ENCODE measurements around the gene GSTK1. TPM values are rescaled to one million over a fixed set of nuclear protein-coding genes. Genes with fewer than 3 reads are reported as not detected.
"Not testable (repeated sequence)": the region's sequence is repeated elsewhere in the genome, so short reads cannot be mapped to it uniquely, and the experiment has no call there.

Gene GSTK1
- 100 to 1,000 TPM in 2 of 8 experiments, 10 to 100 TPM in 6; 18.0 to 189 (median 46.9) TPM for total RNA-seq

- in situ Hi-C loops (cut with MboI; ENCODE audit: low pct_unique_long_range_greater_than_20kb in 2 of 9, low sequenced_read_pairs in 9 of 9, unreplicated experiment in 9 of 9), result no loop called here
- peak within 1 kb of the TSS; percentile 41 to 75 (median 46) for H3K4me3 ChIP-seq
- WGBS, 10 experiments, result 0 to 40% (median 10%) methylated on average over 1 to 13 of the region's 48 CpGs; no CpG with 5 or more reads in 2 of the 10 experiments
- peaks cover 3 to 4% of the 10 kb centered on the region in 2 donors for H3K4me1 ChIP-seq (replicated peaks in 1 of 2)
- peak; percentile 97 to 99 (median 98) for ATAC-seq (replicated peaks in 6 of 8)
- H3K27ac ChIP-seq, result peak within 1 kb of the TSS in 1 of 2 donors; percentile 32
Observed at GRCh38 chr7:143263266-143264195, at the start of gene GSTK1. Gene GSTK1, plus strand, starts transcription at chr7:143263441. Its CDS starts 73 bp downstream, at chr7:143263514.

- H3K4me1 ChIP-seq (replicated peaks in 1 of 2); H3K4me3 ChIP-seq; H3K27ac ChIP-seq; ATAC-seq (replicated peaks in 6 of 8): not testable (repeated sequence)
- WGBS, 10 experiments, result 20 to 100% (median 67%) methylated on average over 1 to 3 of the region's 4 CpGs; no CpG with 5 or more reads in 2 of the 10 experiments
- in situ Hi-C loops (cut with MboI; ENCODE audit: low pct_unique_long_range_greater_than_20kb in 2 of 9, low sequenced_read_pairs in 9 of 9, unreplicated experiment in 9 of 9), result loop anchor here (5.0 to 25.0 kb wide), 6 partner anchors 199 to 576 kb away; partner anchors contain the start of gene EPHB6 (in 5 of the 9)
Observed at GRCh38 chr7:143213478-143213877, 49.8 kb upstream of the GSTK1 start.

GRCh38 chr7:143214789-143215679, 48.2 kb upstream of the GSTK1 start:
- Histone ChIP-seq H3K4me1 (replicated peaks in 1 of 2) (no peaks in the 10 kb centered on the region), H3K4me3 (no peak overlapping the region), H3K27ac (no peak overlapping the region)
- peak; percentile 45 to 87 (median 60) for ATAC-seq (replicated peaks in 6 of 8)
- 0 to 34% (median 18%) methylated on average over 3 to 8 of the region's 8 CpGs; no CpG with 5 or more reads in 2 of the 10 experiments for WGBS, 10 experiments
- in situ Hi-C loops (cut with MboI; ENCODE audit: low pct_unique_long_range_greater_than_20kb in 2 of 9, low sequenced_read_pairs in 9 of 9, unreplicated experiment in 9 of 9), result loop anchor here (5.0 to 25.0 kb wide), 6 partner anchors 200 to 578 kb away; partner anchors contain the start of gene EPHB6 (in 5 of the 9)

GRCh38 chr7:143216151-143216550, 47.1 kb upstream of the GSTK1 start:
- ATAC-seq (replicated peaks in 6 of 8), result peak in 1 of 8 experiments; percentile 53
- in situ Hi-C loops (cut with MboI; ENCODE audit: low pct_unique_long_range_greater_than_20kb in 2 of 9, low sequenced_read_pairs in 9 of 9, unreplicated experiment in 9 of 9), result loop anchor here (10.0 to 25.0 kb wide), 5 partner anchors 201 to 579 kb away; partner anchors contain the start of gene EPHB6 (in 5 of the 9)
- Histone ChIP-seq H3K4me3 (no peak overlapping the region), H3K4me1 (replicated peaks in 1 of 2) (no peaks in the 10 kb centered on the region), H3K27ac (no peak overlapping the region)
- 40 to 100% (median 85%) methylated on average over 1 to 6 of the region's 6 CpGs for WGBS, 10 experiments

DNA sequence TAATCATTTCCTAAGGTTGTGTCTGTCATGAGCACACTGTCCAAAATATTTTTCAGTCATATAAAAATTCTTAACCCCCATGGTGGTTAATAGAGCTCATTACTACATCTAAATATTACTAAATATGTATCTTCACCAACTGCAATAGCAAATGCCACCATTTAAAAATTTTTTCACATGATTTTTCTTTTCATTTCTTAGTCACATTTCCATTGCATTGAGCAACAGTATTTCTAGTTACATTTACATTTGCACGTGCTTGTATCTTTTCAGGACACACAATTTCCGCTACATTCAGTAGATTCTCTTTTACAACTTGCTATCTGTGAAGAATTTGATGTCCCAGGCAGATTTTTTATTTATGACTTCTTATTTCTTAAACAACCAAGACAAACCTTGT, 46.6 kb upstream of the GSTK1 start:
- H3K27ac ChIP-seq, result no peak overlapping the region
- 38 to 100% (median 87%) methylated on average over 2 of the region's 2 CpGs; no CpG with 5 or more reads in 1 of the 10 experiments for WGBS, 10 experiments
- no peak for ATAC-seq (replicated peaks in 6 of 8)
- no peak overlapping the region for H3K4me3 ChIP-seq
- no peaks in the 10 kb centered on the region for H3K4me1 ChIP-seq (replicated peaks in 1 of 2)
- in situ Hi-C loops (cut with MboI; ENCODE audit: low pct_unique_long_range_greater_than_20kb in 2 of 9, low sequenced_read_pairs in 9 of 9, unreplicated experiment in 9 of 9), result loop anchor here (10.0 to 25.0 kb wide), 5 partner anchors 202 to 579 kb away; partner anchors contain the start of gene EPHB6 (in 5 of the 9)

GRCh38 chr7:143217806-143218205, 45.4 kb upstream of the GSTK1 start:
- Histone ChIP-seq H3K4me3 (no peak overlapping the region), H3K4me1 (replicated peaks in 1 of 2) (no peaks in the 10 kb centered on the region), H3K27ac (no peak overlapping the region)
- in situ Hi-C loops (cut with MboI; ENCODE audit: low pct_unique_long_range_greater_than_20kb in 2 of 9, low sequenced_read_pairs in 9 of 9, unreplicated experiment in 9 of 9), result loop anchor here (10.0 to 25.0 kb wide), 5 partner anchors 203 to 581 kb away; partner anchors contain the start of gene EPHB6 (in 5 of the 9)
- no peak for ATAC-seq (replicated peaks in 6 of 8)
- 20 to 100% (median 56%) methylated on average over 1 to 2 of the region's 2 CpGs; no CpG with 5 or more reads in 4 of the 10 experiments for WGBS, 10 experiments

DNA sequence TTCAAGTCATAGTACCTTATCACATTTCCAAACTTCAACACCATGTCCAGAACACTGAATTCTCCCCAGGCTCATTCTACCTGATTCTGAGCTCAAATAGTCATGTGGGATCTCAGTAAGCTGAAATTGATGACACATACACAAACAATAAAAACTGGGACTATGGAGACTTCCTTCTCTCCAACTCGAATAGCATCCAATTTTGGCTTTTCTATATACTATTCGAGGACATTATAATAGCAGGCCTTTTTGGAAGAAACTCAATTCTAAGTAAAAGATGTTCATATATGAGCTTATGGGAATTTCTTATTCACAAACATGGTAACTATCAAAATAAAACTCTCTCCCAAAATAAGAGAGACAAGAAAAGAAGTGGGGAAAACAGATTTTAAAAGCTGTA, 42.0 kb upstream of the GSTK1 start:
- in situ Hi-C loops (cut with MboI; ENCODE audit: low pct_unique_long_range_greater_than_20kb in 2 of 9, low sequenced_read_pairs in 9 of 9, unreplicated experiment in 9 of 9), result loop anchor here in 7 of 9 experiments (25.0 kb wide), 3 partner anchors 209 to 584 kb away; partner anchors contain the start of gene EPHB6 (in 5 of the 7)
- Histone ChIP-seq H3K4me3 (no peak overlapping the region), H3K4me1 (replicated peaks in 1 of 2) (no peaks in the 10 kb centered on the region), H3K27ac (no peak overlapping the region)
- ATAC-seq (replicated peaks in 6 of 8), result no peak
- WGBS, 10 experiments, result 3 to 76% (median 44%) methylated on average over 2 of the region's 2 CpGs; no CpG with 5 or more reads in 2 of the 10 experiments

- in situ Hi-C loops (cut with MboI; ENCODE audit: low pct_unique_long_range_greater_than_20kb in 2 of 9, low sequenced_read_pairs in 9 of 9, unreplicated experiment in 9 of 9), result loop anchor here in 7 of 9 experiments (25.0 kb wide), 3 partner anchors 209 to 584 kb away; partner anchors contain the start of gene EPHB6 (in 5 of the 7)
- no peak for ATAC-seq (replicated peaks in 6 of 8)
- 47 to 93% (median 60%) methylated on average over 1 to 3 of the region's 3 CpGs for WGBS, 10 experiments
Observed at GRCh38 chr7:143221737-143222136, 41.5 kb upstream of the GSTK1 start, which contains the start of gene TAS2R40. Gene TAS2R40, plus strand, starts transcription at chr7:143222037. Its CDS starts 42 bp downstream, at chr7:143222079.

GRCh38 chr7:143222782-143223181, 40.5 kb upstream of the GSTK1 start:
- ATAC-seq (replicated peaks in 6 of 8), result no peak
- no peak overlapping the region for H3K27ac ChIP-seq
- in situ Hi-C loops (cut with MboI; ENCODE audit: low pct_unique_long_range_greater_than_20kb in 2 of 9, low sequenced_read_pairs in 9 of 9, unreplicated experiment in 9 of 9), result loop anchor here in 7 of 9 experiments (25.0 kb wide), 3 partner anchors 210 to 585 kb away; partner anchors contain the start of gene EPHB6 (in 5 of the 7)
- no peak overlapping the region for H3K4me3 ChIP-seq
- WGBS, 10 experiments, result 5 to 100% (median 59%) methylated on average over 2 to 6 of the region's 7 CpGs; no CpG with 5 or more reads in 2 of the 10 experiments
- H3K4me1 ChIP-seq (replicated peaks in 1 of 2), result no peaks in the 10 kb centered on the region

More at GRCh38 chr7:143221737-143222136, 41.5 kb upstream of the GSTK1 start, which contains the start of gene TAS2R40:
- no peak within 1 kb of the TSS for H3K4me3 ChIP-seq
- no peak within 1 kb of the TSS for H3K27ac ChIP-seq
- no peaks in the 10 kb centered on the region for H3K4me1 ChIP-seq (replicated peaks in 1 of 2)

GRCh38 chr7:143223784-143224183, 39.5 kb upstream of the GSTK1 start:
- no peak overlapping the region for H3K4me3 ChIP-seq
- WGBS, 10 experiments, result 0 to 92% (median 63%) methylated on average over 1 to 4 of the region's 4 CpGs; no CpG with 5 or more reads in 1 of the 10 experiments
- ATAC-seq (replicated peaks in 6 of 8), result no peak
- in situ Hi-C loops (cut with MboI; ENCODE audit: low pct_unique_long_range_greater_than_20kb in 2 of 9, low sequenced_read_pairs in 9 of 9, unreplicated experiment in 9 of 9), result loop anchor here in 7 of 9 experiments (25.0 kb wide), 3 partner anchors 211 to 586 kb away; partner anchors contain the start of gene EPHB6 (in 5 of the 7)
- no peak overlapping the region for H3K27ac ChIP-seq
- peaks cover 0 to under 1% of the 10 kb centered on the region in 2 donors for H3K4me1 ChIP-seq (replicated peaks in 1 of 2)

- Histone ChIP-seq H3K4me1 (replicated peaks in 1 of 2) (peaks cover 5 to 11% of the 10 kb centered on the region in 2 donors), H3K4me3 (no peak overlapping the region), H3K27ac (no peak overlapping the region)
- ATAC-seq (replicated peaks in 6 of 8), result no peak
- 0 to 100% (median 80%) methylated on average over 1 to 3 of the region's 5 CpGs for WGBS, 10 experiments
- in situ Hi-C loops (cut with MboI; ENCODE audit: low pct_unique_long_range_greater_than_20kb in 2 of 9, low sequenced_read_pairs in 9 of 9, unreplicated experiment in 9 of 9), result loop anchor here in 2 of 9 experiments (25.0 kb wide), 1 partner anchor 187 kb away; the partner anchor contains the start of gene EPHA1 (in 2 of the 2)
Observed at GRCh38 chr7:143225047-143225446, 38.2 kb upstream of the GSTK1 start.

All from motor neuron (in vitro differentiated cells).